ENCODE data around the gene ISYNA1.

ISYNA1 gene

DNA sequence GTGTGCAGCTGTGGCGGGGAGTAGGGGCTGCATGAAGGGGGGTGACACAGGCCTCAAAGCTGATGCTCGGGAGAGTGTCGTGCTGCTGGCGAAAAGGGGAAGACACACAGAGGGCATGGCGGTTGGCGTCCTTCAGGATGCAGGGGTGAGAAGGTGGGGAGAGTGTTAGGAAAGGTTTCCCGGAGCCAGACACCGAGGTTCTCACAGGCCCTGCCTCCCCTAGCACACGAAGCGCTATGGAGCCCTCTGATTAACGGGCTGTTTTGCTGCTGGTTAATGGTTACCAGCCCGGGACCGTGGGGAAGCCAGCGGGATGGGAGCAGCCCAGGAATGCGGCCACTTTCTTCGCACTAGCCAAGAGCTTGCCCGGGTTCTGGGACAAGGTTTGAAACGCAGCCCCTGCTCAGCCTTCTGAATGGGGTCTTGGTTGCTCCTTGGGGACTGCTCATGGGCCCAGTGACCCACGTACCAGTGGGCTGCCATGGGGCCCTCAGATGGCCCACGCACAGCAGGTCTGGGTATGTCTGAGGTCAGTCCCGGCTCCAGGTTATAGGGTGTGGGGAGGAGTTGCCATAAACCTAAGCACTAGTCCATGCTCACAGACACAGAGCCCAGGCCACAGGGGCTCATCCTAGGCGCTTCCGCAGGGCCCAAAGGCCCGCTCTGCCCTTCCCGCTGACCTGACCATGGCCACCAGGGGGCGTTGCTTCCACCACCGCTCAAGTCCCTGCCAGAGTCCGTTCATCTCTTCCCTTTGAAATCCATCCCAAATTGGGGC is 31.3 kb upstream of the ISYNA1 start:
- in situ Hi-C loops (cut with MboI; ENCODE audit: low pct_unique_long_range_greater_than_20kb, low sequenced_read_pairs), result loop anchor here (25.0 kb wide), 1 partner anchor 393 kb away; no protein-coding TSS in a partner anchor
- peak; percentile 78 for DNase-seq

DNA sequence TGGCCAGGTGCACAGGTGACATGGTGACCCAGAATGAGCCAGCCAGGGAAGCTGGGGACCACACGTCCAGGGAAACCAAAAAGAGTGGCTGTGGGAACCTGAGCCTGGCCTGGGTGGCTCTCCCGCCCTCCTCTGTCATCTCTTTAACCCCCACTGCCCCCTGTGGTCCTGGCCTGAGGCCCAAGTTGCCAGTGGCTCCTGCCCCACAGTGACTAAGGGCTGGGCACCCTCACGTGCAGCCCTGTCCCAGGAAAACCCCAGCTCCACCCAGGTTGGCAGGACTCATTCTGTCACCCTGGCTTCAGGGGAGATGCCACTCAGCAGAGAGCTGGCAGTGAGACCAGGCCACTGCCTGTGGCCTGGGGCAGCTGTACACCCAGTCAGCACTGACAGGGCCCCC is 30.6 kb upstream of the ISYNA1 start:
- in situ Hi-C loops (cut with MboI; ENCODE audit: low pct_unique_long_range_greater_than_20kb, low sequenced_read_pairs), result loop anchor here (25.0 kb wide), 1 partner anchor 394 kb away; no protein-coding TSS in a partner anchor
- DNase-seq, result no peak

DNA sequence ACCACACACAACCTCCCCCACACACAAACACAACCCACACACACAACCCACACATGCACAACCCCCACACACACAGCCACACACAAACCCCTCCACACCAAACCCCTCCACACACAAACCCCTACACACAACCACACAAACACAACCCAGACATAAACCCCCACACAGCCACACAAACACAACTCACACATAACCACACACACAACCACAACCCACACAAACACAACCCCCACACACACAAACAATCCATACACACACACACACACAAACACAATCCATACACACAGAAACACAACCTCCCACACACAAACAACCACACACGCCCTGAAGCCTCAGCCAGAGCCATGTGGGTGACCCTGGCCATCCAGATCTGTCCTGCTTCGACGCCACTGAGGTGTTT is 30.0 kb upstream of the ISYNA1 start:
- in situ Hi-C loops (cut with MboI; ENCODE audit: low pct_unique_long_range_greater_than_20kb, low sequenced_read_pairs), result loop anchor here (25.0 kb wide), 1 partner anchor 394 kb away; no protein-coding TSS in a partner anchor
- no peak for DNase-seq

DNA sequence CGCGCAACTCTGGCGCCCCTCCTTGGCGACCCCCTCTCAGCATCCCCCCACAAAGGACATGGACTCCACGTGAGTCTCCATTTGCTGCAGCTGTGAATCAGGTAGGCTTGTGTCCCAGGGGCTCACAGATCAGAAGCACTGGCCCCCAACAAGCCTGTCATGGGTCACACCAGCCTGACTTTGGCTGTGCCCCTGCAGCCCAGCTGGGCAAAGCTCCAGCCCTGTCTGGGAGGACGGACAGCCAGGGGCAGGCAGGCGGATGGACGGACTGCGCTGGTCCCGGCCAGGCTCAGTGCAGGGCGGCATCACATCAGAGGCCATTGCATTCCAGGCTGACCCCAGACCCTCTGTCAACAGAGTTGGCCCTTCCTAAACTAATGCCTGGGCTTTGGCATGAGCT is 28.4 kb upstream of the ISYNA1 start:
- in situ Hi-C loops (cut with MboI; ENCODE audit: low pct_unique_long_range_greater_than_20kb, low sequenced_read_pairs), result loop anchor here (25.0 kb wide), 1 partner anchor 396 kb away; no protein-coding TSS in a partner anchor
- no peak for DNase-seq

DNA sequence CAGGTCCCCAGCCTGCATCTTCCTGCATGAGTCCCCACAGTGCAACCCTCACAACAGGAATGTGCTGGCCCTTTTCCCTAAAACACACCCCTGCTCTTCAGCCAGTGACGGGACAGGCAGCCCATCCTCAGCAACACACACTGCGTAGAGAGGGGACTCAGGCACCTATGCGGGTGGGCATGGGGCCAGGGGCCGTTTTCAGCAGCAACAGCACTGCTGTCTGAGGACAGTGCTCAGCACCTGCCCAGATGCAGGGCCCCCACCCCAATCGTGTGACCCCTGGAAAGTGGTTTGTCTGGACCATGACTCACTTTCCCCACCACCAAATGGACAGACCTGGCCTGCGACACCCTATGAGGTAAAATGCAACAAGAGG is 28.0 kb upstream of the ISYNA1 start:
- in situ Hi-C loops (cut with MboI; ENCODE audit: low pct_unique_long_range_greater_than_20kb, low sequenced_read_pairs), result loop anchor here (25.0 kb wide), 1 partner anchor 396 kb away; no protein-coding TSS in a partner anchor
- no peak for DNase-seq

DNA sequence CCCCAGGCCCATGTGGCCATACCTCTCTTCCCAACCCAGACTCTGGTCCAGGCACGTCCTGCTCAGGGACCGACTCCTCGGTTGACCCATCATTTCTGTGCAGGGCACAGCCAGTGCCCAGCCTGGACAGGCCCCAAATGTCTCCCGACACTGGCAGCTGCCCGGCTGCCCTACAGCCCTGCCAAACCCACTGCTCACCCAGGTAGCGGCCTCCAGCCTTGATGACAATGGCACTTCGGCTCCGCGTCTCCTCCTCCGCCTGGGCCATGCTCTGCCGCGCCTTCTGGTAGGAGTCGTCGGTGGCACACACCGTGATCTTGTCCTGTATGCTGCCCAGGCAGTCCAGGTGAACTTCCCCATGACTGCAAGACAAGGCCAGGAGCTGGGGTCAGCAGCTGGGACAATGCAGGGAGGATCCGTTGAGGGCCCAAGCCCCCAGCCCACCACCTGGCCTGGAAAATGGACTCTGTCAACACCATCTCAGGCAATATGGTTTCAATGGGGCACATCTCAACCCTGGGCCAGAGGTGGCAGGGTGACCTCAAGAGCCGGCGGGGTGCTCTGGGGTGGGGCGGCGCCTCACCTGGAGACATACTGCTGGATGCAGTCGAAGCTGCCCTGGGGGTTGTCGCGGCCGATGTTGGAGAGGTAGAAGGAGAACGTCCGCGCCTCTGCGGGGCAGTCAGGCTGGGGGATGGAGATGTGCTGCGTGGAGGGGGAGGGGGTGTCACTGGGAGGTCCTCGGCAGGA is 27.5 kb upstream of the ISYNA1 start:
- no peak for DNase-seq

DNA sequence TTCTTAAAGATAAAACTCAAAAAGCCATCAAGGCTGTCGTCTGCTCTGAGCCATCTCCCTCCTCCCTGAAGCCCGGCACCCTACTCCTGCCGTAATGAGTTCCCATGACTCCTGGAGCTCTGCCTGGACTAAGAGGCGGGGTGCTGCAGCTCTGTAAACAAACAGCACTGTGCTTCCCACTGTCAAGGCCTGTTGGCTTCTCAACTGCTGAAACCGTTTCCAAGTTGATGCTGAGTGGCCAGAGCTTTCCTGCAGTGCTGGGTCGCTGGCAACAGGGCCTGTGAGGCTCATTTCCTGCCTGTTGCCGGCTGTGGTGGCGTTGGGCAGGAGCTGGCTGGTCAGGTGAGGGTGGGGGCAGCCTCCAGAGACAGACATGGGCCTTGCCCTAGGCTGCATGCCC is 26.7 kb upstream of the ISYNA1 start:
- DNase-seq, result no peak
- in situ Hi-C loops (cut with MboI; ENCODE audit: low pct_unique_long_range_greater_than_20kb, low sequenced_read_pairs), result loop anchor here (25.0 kb wide), 1 partner anchor 398 kb away; no protein-coding TSS in a partner anchor

More for the DNA sequence above, 27.5 kb upstream of the ISYNA1 start:
- in situ Hi-C loops (cut with MboI; ENCODE audit: low pct_unique_long_range_greater_than_20kb, low sequenced_read_pairs), result loop anchor here (25.0 kb wide), 1 partner anchor 397 kb away; no protein-coding TSS in a partner anchor

DNA sequence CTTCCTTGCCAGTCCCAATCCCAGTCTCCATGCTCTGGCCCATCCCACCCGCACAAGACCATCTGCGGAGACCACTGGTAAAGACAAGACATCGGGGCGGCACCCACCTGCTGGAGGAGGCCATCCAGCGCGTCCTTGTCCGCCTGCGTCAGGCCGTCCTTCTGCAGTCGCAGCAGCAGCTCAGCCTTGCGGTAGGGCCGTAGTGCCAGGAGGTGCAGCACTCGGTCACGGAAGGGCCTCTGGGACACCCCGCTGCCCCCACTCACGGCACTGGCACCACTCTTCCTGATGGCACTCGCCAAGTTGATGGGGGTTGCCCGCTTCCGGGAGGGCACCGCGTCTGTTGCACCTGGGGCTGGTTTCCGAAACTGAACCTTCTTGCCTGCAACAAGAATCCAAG is 23.5 kb upstream of the ISYNA1 start:
- in situ Hi-C loops (cut with MboI; ENCODE audit: low pct_unique_long_range_greater_than_20kb, low sequenced_read_pairs), result loop anchor here (25.0 kb wide), 1 partner anchor 401 kb away; no protein-coding TSS in a partner anchor
- DNase-seq, result no peak

DNA sequence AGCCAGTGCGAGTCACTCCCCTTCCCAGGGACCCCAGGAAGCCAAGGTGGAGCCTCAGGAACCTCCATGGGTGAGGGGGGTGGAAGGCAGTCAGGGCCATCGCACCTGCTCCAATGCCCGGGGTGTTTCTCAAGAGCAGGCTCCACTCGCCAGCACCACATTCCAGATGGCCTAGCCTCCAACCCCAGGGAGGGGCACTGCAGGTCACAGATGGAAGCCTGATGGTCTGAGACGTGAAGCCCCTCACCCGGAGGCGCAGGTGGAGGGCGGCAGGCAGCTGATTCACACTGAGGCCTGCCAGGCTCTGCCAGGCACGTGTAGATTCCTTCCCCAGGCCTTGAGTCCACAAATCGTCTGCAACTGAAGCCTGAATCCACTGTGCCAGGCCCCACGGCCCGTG is 23.0 kb upstream of the ISYNA1 start:
- in situ Hi-C loops (cut with MboI; ENCODE audit: low pct_unique_long_range_greater_than_20kb, low sequenced_read_pairs), result loop anchor here (25.0 kb wide), 1 partner anchor 401 kb away; no protein-coding TSS in a partner anchor
- no peak for DNase-seq

DNA sequence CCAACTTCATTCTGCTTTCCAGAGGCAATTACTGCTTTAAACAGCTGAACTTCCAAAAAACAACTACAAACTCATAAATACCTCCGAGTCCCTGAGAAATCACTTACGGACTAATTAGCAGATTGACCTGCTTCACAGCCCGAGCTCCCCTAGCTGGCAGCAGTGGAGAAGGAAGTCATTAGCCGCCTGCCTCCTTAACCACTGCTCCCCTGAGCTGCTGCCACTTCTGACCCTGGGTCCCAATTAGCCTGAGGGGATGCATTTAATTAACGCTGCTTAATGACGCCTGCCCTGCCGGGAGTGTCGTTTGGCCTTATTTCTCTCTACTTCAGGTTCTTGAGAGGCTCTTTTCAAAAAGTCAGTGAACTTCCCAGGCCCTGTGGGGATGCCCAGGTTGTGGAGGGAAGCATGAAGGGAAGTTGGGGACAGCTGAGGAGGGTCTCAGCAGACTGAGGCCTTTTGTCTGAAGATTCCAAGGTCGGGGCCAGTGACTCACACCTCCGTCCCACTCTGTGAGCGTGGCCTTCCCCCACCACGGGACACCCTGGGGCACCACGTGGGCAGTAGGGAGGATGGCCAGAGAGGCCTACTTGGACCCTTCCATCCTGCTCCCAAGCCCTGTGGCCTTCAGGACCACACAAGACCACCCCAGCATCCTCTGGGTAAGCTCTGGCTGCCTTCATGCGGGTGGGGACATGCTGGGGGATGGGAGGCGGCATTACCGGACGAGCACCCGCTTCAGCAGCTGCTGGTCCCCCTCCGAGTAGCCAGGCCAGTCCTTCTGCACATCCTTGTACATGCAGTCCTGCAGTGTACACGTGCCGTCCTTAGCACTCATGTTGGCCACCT is 19.8 kb upstream of the ISYNA1 start:
- in situ Hi-C loops (cut with MboI; ENCODE audit: low pct_unique_long_range_greater_than_20kb, low sequenced_read_pairs), result loop anchor here (25.0 kb wide), 1 partner anchor 405 kb away; no protein-coding TSS in a partner anchor
- no peak for DNase-seq

DNA sequence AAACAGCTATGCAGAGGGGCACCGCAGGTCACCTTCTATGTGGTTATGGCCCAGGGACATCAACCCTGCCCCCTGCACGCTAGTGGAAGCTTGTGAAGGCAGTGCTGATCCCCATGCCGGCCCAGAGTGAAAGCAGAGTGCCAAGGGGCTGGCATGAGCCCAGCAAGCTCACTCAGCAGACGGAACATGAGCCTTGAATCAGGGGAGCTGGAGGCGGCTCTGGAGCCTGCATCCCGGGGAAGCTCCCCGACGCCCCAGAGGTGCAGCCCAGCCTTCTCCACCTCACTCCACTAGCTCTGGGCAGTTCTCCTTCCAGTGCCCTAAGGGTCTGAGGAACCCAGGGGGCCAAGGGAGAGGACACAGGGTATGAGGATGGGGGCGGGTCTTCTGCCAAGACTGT is 19.0 kb upstream of the ISYNA1 start:
- in situ Hi-C loops (cut with MboI; ENCODE audit: low pct_unique_long_range_greater_than_20kb, low sequenced_read_pairs), result loop anchor here (25.0 kb wide), 1 partner anchor 405 kb away; no protein-coding TSS in a partner anchor
- DNase-seq, result no peak

DNA sequence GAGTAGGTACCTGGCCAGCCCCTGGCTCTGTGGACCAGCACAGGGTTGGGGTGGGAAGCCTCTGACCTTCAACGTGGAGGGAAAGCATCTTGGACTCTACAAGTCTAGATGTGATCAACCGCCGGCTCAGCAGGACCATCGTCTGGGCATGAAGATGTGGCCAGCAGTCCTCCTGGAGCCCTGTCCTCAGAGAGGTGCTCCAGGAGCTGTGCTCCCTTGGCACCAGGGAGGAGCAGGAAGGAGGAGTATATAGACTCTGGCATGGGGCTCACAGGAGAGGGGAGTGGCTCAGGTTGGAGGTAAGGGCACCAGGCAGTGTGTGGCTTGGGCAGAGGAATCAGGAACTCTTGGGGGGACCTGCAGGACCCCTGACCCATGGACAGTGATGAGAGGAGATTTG is 18.3 kb upstream of the ISYNA1 start:
- DNase-seq, result no peak
- in situ Hi-C loops (cut with MboI; ENCODE audit: low pct_unique_long_range_greater_than_20kb, low sequenced_read_pairs), result loop anchor here (25.0 kb wide), 1 partner anchor 406 kb away; no protein-coding TSS in a partner anchor

DNA sequence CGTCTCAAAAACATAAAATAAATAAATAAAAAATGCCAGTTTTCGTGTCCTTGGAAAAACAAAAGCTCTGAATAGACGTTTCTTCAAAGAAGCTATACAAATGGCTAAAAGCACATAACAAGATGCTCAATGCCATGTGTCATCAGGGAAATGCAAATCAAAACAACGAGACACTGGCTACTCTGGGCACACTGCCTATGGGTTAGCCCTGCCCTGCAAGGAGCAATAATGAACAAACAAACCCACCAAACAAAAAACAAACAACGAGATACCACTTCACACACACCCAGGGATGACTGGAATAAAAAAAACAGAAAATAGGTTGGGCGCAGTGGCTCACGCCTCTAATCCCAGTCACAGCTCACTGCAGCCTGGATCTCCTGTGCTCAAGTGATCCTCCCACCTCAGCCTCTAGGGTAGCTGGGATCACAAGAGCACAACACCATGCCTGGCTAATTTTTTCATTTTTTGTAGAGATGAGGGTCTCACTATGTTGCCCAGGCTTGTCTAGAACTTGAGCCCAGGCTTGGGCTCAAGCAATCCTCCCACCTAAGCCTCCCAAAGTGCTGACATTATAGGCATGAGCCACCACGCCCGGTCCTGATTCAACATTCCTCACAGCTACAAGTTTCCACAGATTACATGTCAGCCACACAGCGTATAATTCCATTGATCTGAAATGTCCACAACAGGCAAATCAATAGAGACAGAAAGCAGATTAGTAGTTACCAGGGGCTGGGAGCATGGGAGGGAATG is 15.5 kb upstream of the ISYNA1 start:
- DNase-seq, result no peak
- in situ Hi-C loops (cut with MboI; ENCODE audit: low pct_unique_long_range_greater_than_20kb, low sequenced_read_pairs), result loop anchor here (25.0 kb wide), 1 partner anchor 409 kb away; no protein-coding TSS in a partner anchor

DNA sequence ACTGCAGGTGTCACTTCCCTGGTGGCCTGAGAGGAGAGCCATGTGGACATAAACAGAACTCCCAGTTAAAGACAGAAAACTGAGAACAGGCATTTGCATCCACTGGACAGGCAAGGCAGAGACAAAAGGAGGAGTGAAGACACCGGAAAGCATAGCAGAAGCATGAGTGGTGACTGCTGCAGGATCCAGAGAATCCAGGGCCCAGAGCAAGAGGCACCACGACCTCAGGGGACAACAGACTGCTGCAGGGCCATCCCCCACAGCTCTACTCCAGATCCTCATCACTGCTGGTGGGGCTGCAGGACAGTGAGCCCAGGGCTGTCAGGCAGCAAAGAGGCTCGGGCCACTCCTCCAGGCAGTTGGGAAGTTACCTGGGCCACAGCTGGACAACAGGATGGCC is 14.5 kb upstream of the ISYNA1 start:
- in situ Hi-C loops (cut with MboI; ENCODE audit: low pct_unique_long_range_greater_than_20kb, low sequenced_read_pairs), result loop anchor here (25.0 kb wide), 1 partner anchor 410 kb away; no protein-coding TSS in a partner anchor
- no peak for DNase-seq

DNA sequence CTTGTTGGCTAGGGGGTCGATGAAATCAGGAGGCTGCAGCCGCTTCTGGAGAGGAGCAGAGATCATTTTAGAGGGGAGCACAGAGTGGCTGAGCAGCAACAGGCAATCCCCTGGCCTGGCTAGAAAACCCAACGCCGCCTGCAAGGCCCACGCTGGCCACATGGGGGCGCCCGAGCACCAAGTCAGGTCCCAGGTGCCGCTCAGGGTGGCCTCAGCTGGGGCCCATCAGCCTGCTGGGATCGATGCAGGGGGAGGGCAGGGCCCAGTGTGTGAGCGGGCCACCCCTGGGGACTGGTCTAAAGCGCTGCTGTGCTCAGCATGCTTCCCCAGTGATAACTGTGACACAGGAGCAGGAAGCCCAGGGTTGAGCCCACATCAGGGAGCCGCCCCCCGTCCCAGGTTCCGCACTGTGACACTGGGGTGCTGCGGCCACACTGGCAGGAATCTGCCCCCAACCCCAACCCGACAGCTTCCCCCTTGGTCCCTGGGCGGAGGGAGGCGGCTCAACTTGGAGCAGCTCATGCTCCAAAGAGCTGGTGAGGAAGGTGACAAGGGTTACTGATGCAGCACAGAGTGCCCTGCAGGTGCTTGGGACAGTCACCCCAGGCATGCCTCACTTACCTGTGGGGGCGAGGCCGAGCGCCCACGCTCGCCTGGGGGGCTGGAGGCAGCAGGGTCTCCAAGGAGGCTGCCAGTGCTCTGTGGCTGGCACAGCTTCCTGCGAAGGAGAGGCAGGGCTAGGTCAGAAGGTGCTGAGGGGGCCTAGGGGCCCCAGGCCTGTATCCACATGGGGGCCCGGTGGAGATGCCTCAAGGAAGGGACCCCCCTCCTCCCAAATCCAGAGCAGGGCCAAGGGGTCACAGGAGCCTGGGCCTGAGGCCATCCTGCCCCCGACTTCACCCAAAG is 13.3 kb upstream of the ISYNA1 start:
- peak; percentile 81 for DNase-seq
- in situ Hi-C loops (cut with MboI; ENCODE audit: low pct_unique_long_range_greater_than_20kb, low sequenced_read_pairs), result loop anchor here (25.0 kb wide), 1 partner anchor 411 kb away; no protein-coding TSS in a partner anchor

DNA sequence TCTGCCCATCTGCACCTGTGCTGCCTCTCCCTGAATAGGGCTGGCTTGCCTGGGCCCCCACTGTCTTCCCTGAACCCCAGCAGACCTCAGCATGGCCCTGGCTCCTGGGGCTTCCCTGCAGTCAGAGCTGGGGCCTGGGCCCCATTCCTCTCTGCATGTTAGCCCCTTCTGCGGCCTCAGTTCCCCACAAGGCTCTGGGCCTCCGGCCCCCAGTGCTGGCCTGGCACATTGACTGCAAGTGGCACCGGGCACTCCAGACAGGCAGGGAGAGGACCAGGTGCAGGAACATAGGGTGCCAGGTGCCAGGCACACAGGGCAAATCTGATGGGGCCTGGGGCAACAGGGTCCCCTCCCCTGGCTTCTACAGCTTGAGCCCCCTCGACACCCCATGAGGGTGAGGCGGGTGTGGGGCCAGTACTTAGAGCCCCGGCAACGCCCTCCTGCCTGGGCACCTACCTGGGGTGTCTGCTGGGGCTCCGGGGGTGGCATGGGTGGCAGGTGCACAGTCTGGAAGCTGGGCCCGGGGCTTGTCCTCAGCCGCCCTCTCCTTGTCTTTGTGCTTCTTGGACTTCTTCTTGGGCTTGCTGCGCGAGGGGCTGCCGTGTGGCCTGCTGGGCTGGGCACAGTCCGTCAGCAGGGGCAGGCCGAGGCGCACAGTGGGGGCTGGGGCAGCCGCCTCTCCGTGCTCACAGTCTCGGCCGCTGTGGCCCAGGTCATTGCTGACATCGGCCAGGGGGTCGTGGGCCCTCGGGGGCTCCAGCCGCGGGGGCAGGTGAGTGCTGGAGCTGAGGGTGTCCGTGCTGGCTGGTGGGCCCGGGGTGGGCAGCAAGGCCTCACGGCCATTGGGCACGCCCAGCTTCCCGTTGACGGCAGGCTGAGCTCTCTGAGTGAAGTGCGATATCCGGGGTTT is 12.3 kb upstream of the ISYNA1 start:
- in situ Hi-C loops (cut with MboI; ENCODE audit: low pct_unique_long_range_greater_than_20kb, low sequenced_read_pairs), result loop anchor here (25.0 kb wide), 1 partner anchor 412 kb away; no protein-coding TSS in a partner anchor
- DNase-seq, result no peak

Measured in KBM-7 (cell line).